DND-41 (cell line): ENCODE data around the gene CLASRP.

Experiments used
- CTCF ChIP-seq: IDR thresholded peaks from 2 replicates; pipeline ENCODE4 v1.5.1; 2012; ENCODE audit warnings: borderline replicate concordance, low read length, moderate library complexity, mild to moderate bottlenecking; ENCODE audit not compliant: poor library complexity, severe bottlenecking; ENCODE audit errors: extremely low read depth
- EZH2 ChIP-seq: IDR thresholded peaks from 3 replicates; pipeline ENCODE4 v1.6.1; 2012; ENCODE audit warnings: borderline replicate concordance, low read depth, mild to moderate bottlenecking, moderate library complexity, low read length, inconsistent platforms; ENCODE audit not compliant: severe bottlenecking

DNA sequence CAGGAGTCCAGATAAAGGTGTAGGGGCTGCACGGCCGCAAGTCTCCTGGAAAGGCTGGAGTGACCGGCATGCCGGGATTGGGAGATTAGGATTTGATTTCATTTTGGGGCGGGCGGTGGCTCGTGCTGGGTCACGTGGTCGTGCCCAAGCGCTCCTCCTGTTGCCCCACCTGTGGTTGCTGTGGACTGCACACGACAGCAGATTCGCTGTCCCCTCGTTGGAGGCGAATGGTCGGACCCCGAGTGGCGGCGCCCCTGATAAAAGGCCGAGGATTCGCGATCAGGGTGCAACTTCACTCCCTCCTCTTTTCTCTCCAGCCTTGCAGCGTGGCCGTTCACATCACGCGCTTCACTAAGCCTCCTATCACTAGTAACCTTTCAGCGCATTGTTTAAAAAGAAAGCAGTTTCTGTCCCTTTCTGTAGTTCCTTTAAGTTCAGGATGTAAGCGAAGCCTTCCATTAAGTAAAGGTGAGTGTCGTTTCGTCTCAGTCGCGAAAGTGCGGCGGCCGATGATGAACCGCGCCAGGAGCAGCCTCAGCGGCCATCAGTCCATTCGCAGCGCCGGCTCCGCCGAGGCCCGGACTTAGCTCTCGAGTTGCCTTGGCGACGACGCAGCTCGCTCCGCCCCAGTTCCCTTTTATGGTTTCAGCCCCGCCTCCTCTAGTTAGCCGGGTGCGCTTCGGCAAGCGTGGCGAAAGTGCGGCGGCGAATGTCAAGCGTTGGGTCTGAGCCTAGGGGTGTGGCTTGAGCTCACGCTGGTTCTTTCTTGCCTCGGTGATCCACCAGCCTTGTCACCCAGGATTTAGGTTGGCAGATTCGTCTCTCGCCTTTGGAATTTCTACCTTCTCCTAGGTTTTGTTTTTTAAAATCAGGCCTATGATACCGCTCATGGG, 52.4 kb downstream of the CLASRP start:
- no peak for TF ChIP-seq CTCF
- no peak for TF ChIP-seq EZH2
